Epithelial cell of prostate (primary cell): ENCODE data around the gene SREBF1.
A peak's percentile ranks its signal among the peaks of the same experiment; 100 is the strongest.

Source experiments
- DNase-seq: peaks from one replicate; pipeline ENCODE4 v3.0.0-alpha.2; 2011; ENCODE audit warnings: low read depth, low spot score
- H3K27ac ChIP-seq: fragments of 450-650 bp; 2 replicates; pipeline ENCODE4 v1.5.1; 2017; ENCODE audit warnings: mild to moderate bottlenecking

The SREBF1 gene

GRCh38 chr17:17784657-17785267 lies 52.0 kb downstream of the SREBF1 start:
- H3K27ac ChIP-seq, result no peak overlapping the region
- DNase-seq, result no peak

- DNase-seq, result no peak
- H3K27ac ChIP-seq, result no peak overlapping the region
These were observed 52.7 kb downstream of the SREBF1 start for GRCh38 chr17:17783825-17784656.

- no peak overlapping the region for H3K27ac ChIP-seq
These were observed 53.5 kb downstream of the SREBF1 start for GRCh38 chr17:17783116-17783824.

GRCh38 chr17:17782523-17783115 lies 54.2 kb downstream of the SREBF1 start:
- H3K27ac ChIP-seq, result no peak overlapping the region
- DNase-seq, result no peak

More at GRCh38 chr17:17783116-17783824, 53.5 kb downstream of the SREBF1 start:
- DNase-seq, result no peak

- DNase-seq, result no peak
- peak overlapping the region; percentile 28 for H3K27ac ChIP-seq
These were observed 54.9 kb downstream of the SREBF1 start for GRCh38 chr17:17781591-17782496.

GRCh38 chr17:17780922-17781590 lies 55.7 kb downstream of the SREBF1 start:
- H3K27ac ChIP-seq, result peak overlapping the region; percentile 28
- no peak for DNase-seq

- no peak overlapping the region for H3K27ac ChIP-seq
- no peak for DNase-seq
These were observed 57.7 kb downstream of the SREBF1 start for GRCh38 chr17:17779015-17779611.

- no peak for DNase-seq
These were observed 58.3 kb downstream of the SREBF1 start for GRCh38 chr17:17778308-17779014.

GRCh38 chr17:17776889-17777288 lies 59.9 kb downstream of the SREBF1 start:
- no peak for DNase-seq
- no peak overlapping the region for H3K27ac ChIP-seq

More at GRCh38 chr17:17778308-17779014, 58.3 kb downstream of the SREBF1 start:
- H3K27ac ChIP-seq, result no peak overlapping the region

GRCh38 chr17:17774009-17774881 lies 62.5 kb downstream of the SREBF1 start:
- peak; percentile 90 for DNase-seq
- H3K27ac ChIP-seq, result peak overlapping the region; percentile 97

- no peak for DNase-seq
- H3K27ac ChIP-seq, result no peak overlapping the region
These were observed 64.6 kb downstream of the SREBF1 start for GRCh38 chr17:17772231-17772630.

- H3K27ac ChIP-seq, result no peak overlapping the region
- no peak for DNase-seq
These were observed 65.1 kb downstream of the SREBF1 start for GRCh38 chr17:17771498-17772201.

GRCh38 chr17:17770632-17771044 lies 66.1 kb downstream of the SREBF1 start:
- no peak overlapping the region for H3K27ac ChIP-seq
- no peak for DNase-seq

- no peak overlapping the region for H3K27ac ChIP-seq
- DNase-seq, result no peak
These were observed 66.7 kb downstream of the SREBF1 start for GRCh38 chr17:17769869-17770631.

- no peak for DNase-seq
- no peak overlapping the region for H3K27ac ChIP-seq
These were observed 68.2 kb downstream of the SREBF1 start for GRCh38 chr17:17768424-17769088.
